ENCODE results near the gene TRPM1.

The TRPM1 gene

GRCh38 chr15:31128919-31129768 is 27.6 kb upstream of the TRPM1 start:
- peaks cover 8% of the 10 kb centered on the region for H3K27me3 ChIP-seq
- no peak overlapping the region for H3K4me3 ChIP-seq (ENCODE audit: low read depth, low read length)
- TF ChIP-seq, protein P1, sequence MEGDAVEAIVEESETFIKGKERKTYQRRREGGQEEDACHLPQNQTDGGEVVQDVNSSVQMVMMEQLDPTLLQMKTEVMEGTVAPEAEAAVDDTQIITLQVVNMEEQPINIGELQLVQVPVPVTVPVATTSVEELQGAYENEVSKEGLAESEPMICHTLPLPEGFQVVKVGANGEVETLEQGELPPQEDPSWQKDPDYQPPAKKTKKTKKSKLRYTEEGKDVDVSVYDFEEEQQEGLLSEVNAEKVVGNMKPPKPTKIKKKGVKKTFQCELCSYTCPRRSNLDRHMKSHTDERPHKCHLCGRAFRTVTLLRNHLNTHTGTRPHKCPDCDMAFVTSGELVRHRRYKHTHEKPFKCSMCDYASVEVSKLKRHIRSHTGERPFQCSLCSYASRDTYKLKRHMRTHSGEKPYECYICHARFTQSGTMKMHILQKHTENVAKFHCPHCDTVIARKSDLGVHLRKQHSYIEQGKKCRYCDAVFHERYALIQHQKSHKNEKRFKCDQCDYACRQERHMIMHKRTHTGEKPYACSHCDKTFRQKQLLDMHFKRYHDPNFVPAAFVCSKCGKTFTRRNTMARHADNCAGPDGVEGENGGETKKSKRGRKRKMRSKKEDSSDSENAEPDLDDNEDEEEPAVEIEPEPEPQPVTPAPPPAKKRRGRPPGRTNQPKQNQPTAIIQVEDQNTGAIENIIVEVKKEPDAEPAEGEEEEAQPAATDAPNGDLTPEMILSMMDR (IDR thresholded peaks at IDR 0.05; ENCODE audit: low read depth, low read length), result peak; percentile 99
- H3K9me3 ChIP-seq, result no peaks in the 10 kb centered on the region
- H3K4me1 ChIP-seq, result no peaks in the 10 kb centered on the region
- H3K36me3 ChIP-seq, result no peaks in the 10 kb centered on the region
- DNase-seq, result peak; percentile 81

GRCh38 chr15:31128477-31128876 is 27.0 kb upstream of the TRPM1 start:
- TF ChIP-seq, protein P1 (IDR thresholded peaks at IDR 0.05; ENCODE audit: low read depth, low read length), result no peak
- no peak for DNase-seq
- Histone ChIP-seq H3K9me3 (no peaks in the 10 kb centered on the region), H3K27me3 (peaks cover 8% of the 10 kb centered on the region), H3K36me3 (no peaks in the 10 kb centered on the region), H3K4me1 (no peaks in the 10 kb centered on the region), H3K4me3 (ENCODE audit: low read depth, low read length) (no peak overlapping the region)

DNA sequence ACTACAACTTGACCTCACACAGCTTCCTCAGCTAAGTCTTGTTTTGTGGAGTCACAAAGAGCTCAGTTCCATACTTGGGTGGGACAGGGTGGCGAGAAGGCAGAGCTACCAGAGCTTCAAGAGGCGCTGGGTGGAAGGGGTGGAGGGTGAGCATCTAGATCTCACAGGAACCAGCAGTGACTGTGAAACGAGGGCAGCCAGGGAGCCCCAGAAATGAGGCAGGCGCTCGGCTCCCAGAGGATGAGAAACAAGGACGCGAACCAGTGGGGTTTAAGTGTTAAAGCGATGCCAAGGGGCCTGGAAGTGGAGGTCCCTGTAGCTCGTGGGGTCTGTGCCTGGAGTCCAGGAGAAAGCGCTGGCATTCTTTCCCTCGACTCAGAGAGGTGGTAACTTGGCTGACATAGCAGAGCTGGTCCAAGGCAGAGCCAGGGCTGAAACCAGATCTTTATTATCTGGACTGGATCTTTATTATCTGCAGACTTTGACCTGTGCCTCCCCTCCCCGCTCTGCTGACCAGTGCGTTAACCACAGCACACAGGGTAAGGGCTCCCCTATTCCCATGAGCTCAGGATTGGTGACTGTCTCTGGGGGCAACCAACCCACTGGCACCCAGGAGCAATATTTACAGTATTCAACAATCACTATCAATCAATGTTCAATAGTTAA is 26.2 kb upstream of the TRPM1 start:
- Histone ChIP-seq H3K27me3 (peaks cover 8% of the 10 kb centered on the region), H3K36me3 (no peaks in the 10 kb centered on the region), H3K4me3 (ENCODE audit: low read depth, low read length) (no peak overlapping the region), H3K4me1 (no peaks in the 10 kb centered on the region), H3K9me3 (no peaks in the 10 kb centered on the region)
- no peak for DNase-seq
- TF ChIP-seq, protein P1 (IDR thresholded peaks at IDR 0.05; ENCODE audit: low read depth, low read length), result no peak

- no peaks in the 10 kb centered on the region; the same call in 1 of the 2 replicates for H3K9me3 ChIP-seq
- TF ChIP-seq, protein P1 (IDR thresholded peaks at IDR 0.05; ENCODE audit: low read depth, low read length), result no peak
These were observed 23.5 kb upstream of the TRPM1 start for GRCh38 chr15:31125061-31125460.

DNA sequence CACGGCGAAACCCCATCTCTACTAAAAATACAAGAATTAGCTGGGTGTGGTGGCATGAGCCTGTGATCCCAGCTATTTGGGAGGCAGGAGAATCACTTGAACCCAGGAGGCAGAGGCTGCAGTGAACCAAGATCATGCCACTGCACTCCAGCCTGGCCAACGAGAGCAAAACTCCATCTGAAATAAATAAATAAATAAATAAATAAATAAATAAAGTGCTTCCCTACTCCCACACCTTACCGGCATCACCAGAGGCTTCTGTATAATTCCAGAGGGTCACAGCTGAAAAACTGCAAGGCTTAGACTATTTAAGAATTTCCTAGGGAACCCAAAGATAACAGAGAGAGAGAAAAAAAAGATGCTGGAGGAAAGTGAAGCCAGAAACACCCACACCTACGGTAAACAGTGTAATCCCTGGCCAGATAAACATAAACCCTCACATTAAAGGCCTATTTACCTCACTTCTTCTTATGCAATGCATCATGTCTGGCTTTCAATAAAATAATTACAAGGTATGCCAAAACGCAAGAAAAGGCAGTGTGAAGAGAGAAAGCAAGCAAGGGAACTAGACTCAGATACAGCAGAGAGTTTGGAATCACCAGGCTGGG is 15.0 kb upstream of the TRPM1 start:
- Histone ChIP-seq H3K27me3 (peaks cover 8% of the 10 kb centered on the region), H3K9me3 (no peaks in the 10 kb centered on the region; the same call in 1 of the 2 replicates), H3K36me3 (no peaks in the 10 kb centered on the region), H3K4me3 (ENCODE audit: low read depth, low read length) (no peak overlapping the region), H3K4me1 (no peaks in the 10 kb centered on the region)
- DNase-seq, result no peak
- TF ChIP-seq, protein P1 (IDR thresholded peaks at IDR 0.05; ENCODE audit: low read depth, low read length), result no peak

More at GRCh38 chr15:31125061-31125460, 23.5 kb upstream of the TRPM1 start:
- Histone ChIP-seq H3K36me3 (no peaks in the 10 kb centered on the region), H3K4me3 (ENCODE audit: low read depth, low read length) (no peak overlapping the region), H3K27me3 (peaks cover 8% of the 10 kb centered on the region), H3K4me1 (no peaks in the 10 kb centered on the region)
- DNase-seq, result no peak
